H7 (cell line): ENCODE data around the gene LSAMP. TPM values are rescaled to one million over a fixed set of nuclear protein-coding genes. Genes with fewer than 3 reads are reported as not detected.
"Not testable (repeated sequence)": the region's sequence is repeated elsewhere in the genome, so short reads cannot be mapped to it uniquely, and the experiment has no call there.

Experiments used
- DNase-seq: peaks from one replicate; pipeline ENCODE4 v3.0.0; 2012
- H3K27me3 ChIP-seq: 2 replicates; pipeline ENCODE4 v1.6.0; 2011; ENCODE audit warnings: mild to moderate bottlenecking, low read length; ENCODE audit not compliant: control insufficient read depth, insufficient read depth
- H3K36me3 ChIP-seq: replicated peaks from 2 replicates; pipeline ENCODE4 v1.5.1; 2011; ENCODE audit warnings: low read length; ENCODE audit not compliant: control insufficient read depth, insufficient read depth
- H3K4me3 ChIP-seq: 2 replicates; pipeline ENCODE4 v1.5.1; 2011; ENCODE audit warnings: low read depth, mild to moderate bottlenecking, control low read depth, low read length, moderate library complexity; ENCODE audit not compliant: insufficient read depth
- total RNA-seq: library from RNA; depleted of rRNA; stranded (reverse); fragments of >200 nt; shearing (Covaris generic); gene quantifications from 2 replicates; pipeline ENCODE4 v1.2.3, GENCODE V29; 2014

The LSAMP gene
- total RNA-seq, 1 experiment from 2014 or later: 2.6 TPM

- Histone ChIP-seq H3K4me3 (no peak overlapping the region), H3K27me3 (no peaks in the 10 kb centered on the region), H3K36me3 (no peaks in the 10 kb centered on the region)
- DNase-seq: no peak
Observed at GRCh38 chr3:116238846-116239565, 206.3 kb downstream of the LSAMP start.

GRCh38 chr3:116233711-116234357 is 211.5 kb downstream of the LSAMP start:
- Histone ChIP-seq H3K27me3 (no peaks in the 10 kb centered on the region), H3K4me3 (no peak overlapping the region), H3K36me3 (no peaks in the 10 kb centered on the region)
- no peak for DNase-seq

- no peaks in the 10 kb centered on the region for H3K27me3 ChIP-seq
- DNase-seq: no peak
- no peak overlapping the region for H3K4me3 ChIP-seq
- no peaks in the 10 kb centered on the region for H3K36me3 ChIP-seq
Observed at GRCh38 chr3:116230431-116231020, 214.8 kb downstream of the LSAMP start.

- H3K27me3 ChIP-seq: no peaks in the 10 kb centered on the region
- no peak for DNase-seq
- H3K4me3 ChIP-seq: no peak overlapping the region
- H3K36me3 ChIP-seq: no peaks in the 10 kb centered on the region
Observed at GRCh38 chr3:116226266-116226665, 219.0 kb downstream of the LSAMP start.

GRCh38 chr3:116216761-116217160 is 228.5 kb downstream of the LSAMP start:
- H3K36me3 ChIP-seq: no peaks in the 10 kb centered on the region
- no peak for DNase-seq
- H3K4me3 ChIP-seq: no peak overlapping the region
- H3K27me3 ChIP-seq: no peaks in the 10 kb centered on the region

GRCh38 chr3:116211901-116212300 is 233.4 kb downstream of the LSAMP start:
- no peak for DNase-seq
- Histone ChIP-seq H3K27me3 (no peaks in the 10 kb centered on the region), H3K36me3 (no peaks in the 10 kb centered on the region), H3K4me3 (no peak overlapping the region)

- H3K4me3 ChIP-seq, DNase-seq, H3K27me3 ChIP-seq, H3K36me3 ChIP-seq: not testable (repeated sequence)
Observed at GRCh38 chr3:116208830-116209229, 236.5 kb downstream of the LSAMP start.

GRCh38 chr3:116200956-116201690 is 244.2 kb downstream of the LSAMP start:
- no peaks in the 10 kb centered on the region for H3K27me3 ChIP-seq
- H3K4me3 ChIP-seq: no peak overlapping the region
- H3K36me3 ChIP-seq: no peaks in the 10 kb centered on the region
- no peak for DNase-seq

GRCh38 chr3:116199063-116199462 is 246.2 kb downstream of the LSAMP start:
- H3K36me3 ChIP-seq: no peaks in the 10 kb centered on the region
- no peak for DNase-seq
- H3K4me3 ChIP-seq: no peak overlapping the region
- H3K27me3 ChIP-seq: no peaks in the 10 kb centered on the region

- Histone ChIP-seq H3K27me3 (no peaks in the 10 kb centered on the region), H3K36me3 (no peaks in the 10 kb centered on the region), H3K4me3 (no peak overlapping the region)
- no peak for DNase-seq
Observed at GRCh38 chr3:116198087-116198486, 247.2 kb downstream of the LSAMP start.

- no peaks in the 10 kb centered on the region for H3K36me3 ChIP-seq
- DNase-seq: no peak
- no peak overlapping the region for H3K4me3 ChIP-seq
- H3K27me3 ChIP-seq: no peaks in the 10 kb centered on the region
Observed at GRCh38 chr3:116192464-116192863, 252.8 kb downstream of the LSAMP start.

GRCh38 chr3:116191409-116191808 is 253.9 kb downstream of the LSAMP start:
- Histone ChIP-seq H3K4me3 (no peak overlapping the region), H3K27me3 (no peaks in the 10 kb centered on the region), H3K36me3 (no peaks in the 10 kb centered on the region)
- DNase-seq: no peak

- DNase-seq: no peak
- Histone ChIP-seq H3K36me3 (no peaks in the 10 kb centered on the region), H3K27me3 (no peaks in the 10 kb centered on the region), H3K4me3 (no peak overlapping the region)
Observed at GRCh38 chr3:116190095-116190494, 255.2 kb downstream of the LSAMP start.

GRCh38 chr3:116188231-116188785 is 257.0 kb downstream of the LSAMP start:
- no peak for DNase-seq
- H3K36me3 ChIP-seq: no peaks in the 10 kb centered on the region
- H3K4me3 ChIP-seq: no peak overlapping the region
- H3K27me3 ChIP-seq: no peaks in the 10 kb centered on the region
